OCI-M2 (cell line): ENCODE results near the gene ZNF554.
"Not testable (repeated sequence)": the region's sequence is repeated elsewhere in the genome, so short reads cannot be mapped to it uniquely, and the experiment has no call there.

Source experiments
- DNase-seq: peaks from one replicate; lab custom pipeline; 2025; ENCODE audit not compliant: unreplicated experiment; lab: John Stamatoyannopoulos, UW

ZNF554 gene

DNA sequence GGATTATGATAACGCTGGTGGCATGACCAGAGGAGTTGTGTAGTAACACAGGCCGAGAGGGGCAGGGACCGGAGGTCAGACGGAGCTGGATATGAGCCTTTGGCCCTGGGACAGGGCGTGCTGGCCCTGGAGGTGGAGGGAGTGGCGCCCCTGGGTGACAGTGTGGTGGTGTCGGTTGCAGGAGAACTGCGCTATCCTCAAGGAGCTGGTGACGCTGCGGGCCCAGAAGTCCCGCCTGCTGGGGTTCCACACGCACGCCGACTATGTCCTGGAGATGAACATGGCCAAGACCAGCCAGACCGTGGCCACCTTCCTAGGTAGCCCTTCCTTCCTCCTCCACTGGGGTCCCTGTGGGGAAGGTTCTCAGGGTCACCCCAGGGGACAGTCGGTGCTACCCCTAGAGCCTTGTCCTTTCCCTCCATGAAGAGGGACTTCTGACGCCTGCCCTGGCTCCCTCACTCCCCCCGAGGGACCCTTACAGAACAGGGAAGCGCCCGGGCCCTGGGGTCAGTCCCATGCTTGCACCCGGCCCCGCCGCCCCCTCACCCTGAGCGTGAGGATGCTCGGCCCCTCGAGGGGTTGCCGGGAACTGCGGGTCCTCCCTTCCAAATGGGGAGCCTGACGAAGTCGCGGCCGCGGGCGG is 12.8 kb upstream of the ZNF554 start:
- no peak for DNase-seq

DNA sequence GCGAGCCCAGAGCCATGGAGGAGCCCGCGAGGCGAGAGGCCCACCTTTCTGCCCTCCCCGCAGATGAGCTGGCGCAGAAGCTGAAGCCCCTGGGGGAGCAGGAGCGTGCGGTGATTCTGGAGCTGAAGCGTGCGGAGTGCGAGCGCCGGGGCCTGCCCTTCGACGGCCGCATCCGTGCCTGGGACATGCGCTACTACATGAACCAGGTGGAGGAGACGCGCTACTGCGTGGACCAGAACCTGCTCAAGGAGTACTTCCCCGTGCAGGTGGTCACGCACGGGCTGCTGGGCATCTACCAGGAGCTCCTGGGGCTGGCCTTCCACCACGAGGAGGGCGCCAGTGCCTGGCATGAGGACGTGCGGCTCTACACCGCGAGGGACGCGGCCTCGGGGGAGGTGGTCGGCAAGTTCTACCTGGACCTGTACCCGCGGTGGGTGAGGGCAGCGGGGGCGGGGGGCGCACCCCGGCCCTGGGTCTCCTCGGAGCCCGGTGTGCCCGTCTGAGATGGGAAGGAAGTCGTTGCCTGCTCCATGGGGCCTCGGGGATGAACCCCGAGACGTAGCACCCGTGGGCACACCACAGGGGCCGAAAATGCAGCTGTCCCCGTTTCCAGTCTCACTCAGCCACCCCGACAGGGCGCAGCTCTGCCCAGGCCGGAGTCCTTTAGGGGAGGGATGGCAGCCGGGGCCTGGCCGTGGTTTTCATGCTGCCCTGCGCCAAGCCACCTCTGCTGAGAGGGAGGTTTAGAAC is 12.1 kb upstream of the ZNF554 start:
- no peak for DNase-seq

DNA sequence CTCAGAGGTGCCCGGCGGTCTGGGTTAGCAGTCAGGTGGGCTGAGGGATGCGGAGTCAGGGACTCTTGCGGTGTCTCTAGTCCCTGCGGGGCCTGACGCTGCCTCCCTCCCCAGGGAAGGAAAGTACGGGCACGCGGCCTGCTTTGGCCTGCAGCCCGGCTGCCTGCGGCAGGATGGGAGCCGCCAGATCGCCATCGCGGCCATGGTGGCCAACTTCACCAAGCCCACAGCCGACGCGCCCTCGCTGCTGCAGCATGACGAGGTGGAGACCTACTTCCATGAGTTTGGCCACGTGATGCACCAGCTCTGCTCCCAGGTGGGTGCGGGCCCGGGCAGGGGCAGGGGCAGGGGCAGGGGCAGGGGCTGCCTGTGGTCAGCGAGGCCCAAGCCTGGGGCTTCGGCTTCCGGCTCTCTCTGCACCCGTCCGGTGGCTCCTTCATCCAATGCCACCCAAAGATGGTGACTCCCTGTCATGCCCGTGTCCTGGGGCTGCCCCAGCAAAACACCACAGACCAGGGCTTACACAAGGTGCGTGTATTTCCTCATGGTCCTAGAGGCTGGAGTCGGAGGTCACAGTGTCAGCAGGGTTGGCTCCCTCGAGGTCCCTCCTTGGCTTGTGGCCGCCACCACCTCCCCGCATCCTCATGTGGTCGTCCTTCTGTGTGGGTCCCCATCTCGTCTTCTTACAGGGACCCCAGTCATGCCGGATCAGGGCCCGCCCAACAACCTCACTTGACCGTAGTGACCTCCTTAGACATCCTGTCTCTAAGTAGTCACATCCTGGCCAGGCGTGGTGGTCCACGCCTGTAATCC is 11.3 kb upstream of the ZNF554 start:
- DNase-seq: no peak

DNA sequence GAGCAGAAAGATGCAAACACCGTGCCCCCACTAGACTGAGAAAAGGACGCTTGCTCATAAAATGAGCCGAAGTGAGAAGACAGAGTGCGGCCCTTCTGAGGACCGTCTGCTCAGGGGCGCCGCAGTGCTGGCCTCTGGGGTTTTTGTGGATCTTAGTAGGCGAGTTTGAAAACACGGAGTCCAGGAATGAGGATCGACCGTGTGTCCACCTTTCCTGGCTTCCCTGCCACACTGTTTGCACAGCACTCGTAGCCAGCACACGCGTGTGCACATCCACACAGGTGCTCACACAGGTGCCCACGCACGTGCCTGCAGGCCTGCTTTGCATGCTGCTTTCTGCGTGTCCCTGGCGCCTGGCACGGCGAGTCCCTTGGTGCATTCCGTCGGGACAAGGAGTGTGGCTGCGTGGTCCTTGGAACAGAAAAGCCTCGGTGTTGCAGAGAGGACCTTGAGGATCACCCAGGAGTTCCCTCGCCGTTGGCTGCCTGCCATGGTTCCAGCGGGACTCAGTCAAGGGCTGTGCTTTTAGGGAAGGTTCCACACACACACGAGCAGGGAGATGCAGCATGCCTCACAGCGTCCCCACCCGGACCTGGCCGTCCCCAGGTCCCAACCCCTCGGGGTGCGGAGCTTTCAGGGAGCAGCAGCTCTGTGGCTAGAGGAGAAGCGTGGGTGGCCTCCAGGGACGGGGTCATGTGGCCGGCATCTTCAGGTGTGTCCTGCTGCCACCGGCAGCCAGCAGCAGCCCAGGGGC is 10.1 kb upstream of the ZNF554 start:
- DNase-seq: no peak

DNA sequence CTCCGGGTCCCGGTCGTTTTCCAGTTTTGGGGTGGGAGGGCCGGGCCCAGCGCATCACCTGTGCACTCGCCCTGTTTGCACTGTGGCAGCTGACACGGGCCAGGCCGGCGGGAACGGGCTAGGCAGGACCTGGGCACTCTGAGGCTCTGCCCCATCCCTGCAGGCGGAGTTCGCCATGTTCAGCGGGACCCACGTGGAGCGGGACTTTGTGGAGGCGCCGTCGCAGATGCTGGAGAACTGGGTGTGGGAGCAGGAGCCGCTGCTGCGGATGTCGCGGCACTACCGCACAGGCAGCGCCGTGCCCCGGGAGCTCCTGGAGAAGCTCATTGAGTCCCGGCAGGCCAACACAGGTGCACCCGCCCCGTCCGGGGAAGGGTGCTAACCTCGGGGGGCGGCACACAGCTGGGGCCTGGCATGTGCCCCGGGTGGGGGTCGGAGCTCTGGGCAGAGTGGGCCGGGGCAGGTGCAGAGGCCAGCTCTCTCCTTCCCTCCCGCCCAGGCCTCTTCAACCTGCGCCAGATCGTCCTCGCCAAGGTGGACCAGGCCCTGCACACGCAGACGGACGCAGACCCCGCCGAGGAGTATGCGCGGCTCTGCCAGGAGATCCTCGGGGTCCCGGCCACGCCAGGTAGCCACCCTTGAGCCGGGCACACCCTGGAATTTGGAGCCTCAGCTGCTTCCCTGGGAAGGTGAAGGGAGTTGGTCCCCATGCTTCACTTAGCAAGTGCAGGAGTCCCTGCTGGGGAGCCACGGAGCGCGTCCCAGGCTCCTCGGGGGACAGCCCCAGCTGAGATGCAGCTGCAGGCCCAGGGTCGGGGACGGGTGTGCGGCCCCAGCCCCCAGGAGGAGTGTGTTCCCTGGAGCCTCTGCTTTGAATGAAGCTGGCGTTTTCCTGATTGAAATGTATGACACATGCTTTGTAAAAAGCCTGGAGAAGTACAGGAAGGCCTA is 9.3 kb upstream of the ZNF554 start:
- DNase-seq: no peak

DNA sequence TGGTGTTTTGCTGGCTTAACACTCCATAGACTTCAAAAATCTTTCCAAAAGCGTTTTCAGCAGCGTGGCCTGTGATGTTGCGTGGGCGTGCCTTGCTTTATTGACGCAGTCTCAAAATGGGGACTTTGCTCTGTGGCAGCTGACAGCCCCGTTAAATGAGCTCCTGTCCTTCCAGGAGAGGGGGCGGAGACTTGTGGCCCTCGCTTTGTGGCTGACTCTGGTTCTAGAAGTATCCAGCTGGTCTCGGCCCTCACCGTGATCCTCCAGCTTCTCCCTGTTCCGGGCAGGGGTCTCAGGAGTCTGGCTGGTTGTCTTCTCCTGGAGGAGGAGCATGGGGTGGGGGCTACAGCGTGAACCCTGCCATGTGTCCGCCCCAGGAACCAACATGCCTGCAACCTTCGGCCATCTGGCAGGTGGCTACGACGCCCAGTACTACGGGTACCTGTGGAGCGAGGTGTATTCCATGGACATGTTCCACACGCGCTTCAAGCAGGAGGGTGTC is 8.4 kb upstream of the ZNF554 start:
- no peak for DNase-seq

DNA sequence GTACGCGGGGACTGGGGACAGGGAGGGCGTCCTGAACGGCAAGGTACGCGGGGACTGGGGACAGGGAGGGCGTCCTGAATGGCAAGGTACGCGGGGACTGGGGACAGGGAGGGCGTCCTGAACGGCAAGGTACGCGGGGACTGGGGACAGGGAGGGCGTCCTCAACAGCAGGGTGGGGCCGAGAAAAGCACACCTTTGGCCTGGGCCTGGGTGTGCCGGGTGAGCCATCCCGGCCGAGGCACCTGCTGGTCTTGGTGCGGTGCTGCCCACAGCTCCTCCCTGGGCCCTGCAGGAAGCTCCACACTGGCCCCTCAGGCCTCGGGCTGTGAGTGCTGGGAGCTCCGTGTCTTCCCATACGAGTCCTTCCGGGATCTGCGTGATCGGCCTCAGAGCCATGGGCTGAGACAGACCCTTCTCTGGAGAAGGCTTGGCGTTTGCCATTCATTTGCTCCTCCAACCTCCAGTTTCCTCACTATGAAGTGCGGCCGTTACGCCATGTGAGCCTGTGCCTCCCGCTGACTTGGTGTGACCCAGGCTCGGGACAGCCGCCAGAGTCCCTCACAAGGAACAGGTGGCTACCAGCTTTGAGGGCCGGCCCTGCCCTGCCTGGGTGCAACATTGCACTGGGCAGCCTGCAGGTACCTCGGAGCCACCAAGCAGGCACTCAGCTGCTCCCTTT is 7.8 kb upstream of the ZNF554 start:
- DNase-seq: no peak

DNA sequence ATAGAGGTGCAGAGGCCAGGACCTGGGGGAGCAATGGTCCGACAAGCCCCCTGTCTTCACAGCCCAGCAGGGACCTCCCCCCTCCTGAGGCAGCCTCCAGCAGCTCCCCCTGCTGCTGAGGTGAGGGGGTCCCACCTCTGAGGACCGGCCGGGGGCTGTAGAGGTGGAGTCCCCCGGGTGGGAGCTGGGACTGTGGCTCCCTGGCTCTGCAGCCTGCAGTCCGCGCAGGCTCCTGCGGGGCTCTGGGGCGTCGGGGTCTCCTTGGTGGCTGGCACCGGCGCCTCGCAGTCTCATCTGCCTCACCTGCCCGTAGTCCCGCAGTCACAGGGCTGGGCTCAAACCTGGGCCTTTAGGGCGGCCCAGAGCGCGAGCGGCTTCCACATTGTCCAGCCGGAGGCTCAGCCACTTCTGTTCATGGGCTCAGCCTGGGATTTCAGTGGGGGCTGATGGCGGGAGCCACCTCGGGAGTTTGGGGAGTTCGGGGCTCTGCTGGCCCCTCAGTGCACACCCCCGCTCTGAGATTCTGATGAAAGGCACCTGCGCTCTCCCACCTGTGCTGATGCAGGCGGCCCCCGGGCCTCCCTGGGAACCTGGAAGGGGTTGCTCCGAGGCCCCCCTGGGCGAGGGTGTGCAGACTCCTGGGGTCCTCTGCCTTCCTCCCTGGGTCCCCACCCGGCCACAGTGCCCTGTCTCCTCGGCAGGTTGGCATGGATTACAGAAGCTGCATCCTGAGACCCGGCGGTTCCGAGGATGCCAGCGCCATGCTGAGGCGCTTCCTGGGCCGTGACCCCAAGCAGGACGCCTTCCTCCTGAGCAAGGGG is 7.0 kb upstream of the ZNF554 start:
- no peak for DNase-seq

DNA sequence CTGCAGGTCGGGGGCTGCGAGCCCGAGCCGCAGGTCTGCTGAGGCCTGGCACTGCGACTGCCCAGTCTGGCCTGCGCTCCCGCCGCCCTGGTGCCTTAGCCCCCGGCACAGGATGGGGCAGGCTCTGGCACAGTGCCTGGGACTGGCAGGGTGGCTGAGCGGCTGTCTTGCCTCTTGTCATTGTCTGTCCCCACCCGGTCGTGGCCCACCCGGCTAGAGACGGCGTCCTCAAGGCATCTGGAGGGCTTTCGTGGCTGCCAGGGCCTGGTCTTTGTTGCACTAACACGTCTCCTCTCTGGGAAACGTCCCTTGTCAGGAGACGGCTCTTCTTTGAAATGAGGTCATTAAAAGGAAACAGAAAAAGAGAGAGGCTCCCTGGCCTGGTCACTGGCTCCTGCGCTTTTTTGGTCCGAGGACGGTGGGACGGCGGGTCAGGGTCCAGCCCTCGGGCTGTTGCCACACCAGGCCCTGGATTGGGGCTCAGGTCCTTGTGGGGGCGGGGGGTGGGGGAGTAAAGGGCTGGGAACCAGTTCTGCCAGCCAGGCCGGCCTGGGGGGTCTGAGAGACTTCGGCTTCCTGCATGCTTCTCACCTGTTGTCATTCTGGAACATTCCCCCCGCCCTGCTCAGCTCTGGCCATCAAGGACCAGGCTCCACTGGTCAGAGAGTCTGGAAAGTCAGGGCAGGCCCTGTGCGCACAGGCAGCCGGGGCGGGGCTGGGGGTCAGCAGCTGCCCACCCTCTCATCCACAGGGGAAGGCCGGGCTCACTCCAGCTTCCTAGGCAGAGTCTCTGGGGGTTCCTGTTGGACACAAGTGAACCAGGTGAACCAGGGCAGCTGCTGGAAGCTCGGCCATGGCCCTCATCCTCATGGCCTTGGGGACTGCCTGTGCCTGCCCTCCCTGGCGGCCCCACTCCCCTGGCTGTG is 6.2 kb upstream of the ZNF554 start:
- DNase-seq: no peak

DNA sequence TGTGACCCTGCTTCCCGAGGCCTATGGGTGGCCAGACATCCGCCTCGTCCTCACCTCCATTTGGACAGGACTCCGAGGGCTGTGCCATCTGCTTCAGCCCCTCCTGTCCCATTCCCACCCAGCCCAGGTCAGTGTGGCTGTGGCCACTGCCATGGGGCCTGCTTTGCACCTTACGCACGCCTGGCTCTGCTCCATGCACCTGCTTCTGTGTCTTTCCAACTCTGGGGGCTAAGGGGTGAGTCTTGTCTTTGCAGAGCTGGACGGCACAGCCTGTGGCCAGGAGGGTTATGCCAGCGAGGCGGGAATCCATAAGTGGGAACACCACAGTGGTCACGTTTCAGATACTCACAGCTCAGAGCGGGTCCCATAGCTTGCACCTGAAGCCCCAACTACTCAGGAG is 5.2 kb upstream of the ZNF554 start:
- no peak for DNase-seq

DNA sequence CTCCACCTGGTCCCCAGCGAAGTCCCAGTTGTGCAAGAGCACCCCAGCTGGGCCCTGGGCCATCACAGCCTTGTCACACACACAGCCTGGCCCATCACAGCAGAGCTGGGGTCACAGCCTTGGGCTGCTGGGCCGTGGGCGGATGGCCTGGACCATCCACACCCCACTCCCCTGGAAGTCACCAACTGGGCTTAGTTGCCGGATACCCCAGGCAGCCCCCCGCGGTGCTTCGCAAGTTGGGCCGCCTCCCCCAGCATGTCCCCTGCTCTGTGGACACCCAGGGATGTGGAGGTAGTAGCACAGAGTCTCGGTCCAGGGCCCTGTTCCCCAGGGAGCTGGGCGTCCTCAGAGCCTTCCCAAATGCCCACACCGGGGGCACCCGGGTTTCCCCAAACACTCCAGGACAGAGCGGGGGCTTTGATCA is 4.5 kb upstream of the ZNF554 start:
- no peak for DNase-seq

DNA sequence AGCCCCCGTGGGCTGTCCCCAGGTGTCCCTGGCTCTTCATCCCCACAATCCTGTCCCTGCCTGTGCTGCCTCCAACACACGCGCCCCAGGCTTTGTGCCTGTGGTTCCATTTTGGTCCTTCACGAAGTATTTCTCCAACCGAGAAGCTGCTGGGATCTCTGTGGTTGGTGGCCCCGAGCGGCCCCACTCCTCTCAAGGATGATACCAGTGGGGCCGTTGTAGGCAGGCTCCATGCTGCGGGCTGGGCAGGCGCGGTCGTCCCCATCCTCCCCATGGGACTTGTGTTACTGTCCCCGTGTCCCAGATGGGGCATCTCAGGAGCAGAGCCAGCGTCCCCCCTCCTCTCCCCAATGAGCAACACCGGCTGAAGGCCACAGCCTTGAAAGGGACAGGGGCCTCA is 3.7 kb upstream of the ZNF554 start:
- DNase-seq: no peak

DNA sequence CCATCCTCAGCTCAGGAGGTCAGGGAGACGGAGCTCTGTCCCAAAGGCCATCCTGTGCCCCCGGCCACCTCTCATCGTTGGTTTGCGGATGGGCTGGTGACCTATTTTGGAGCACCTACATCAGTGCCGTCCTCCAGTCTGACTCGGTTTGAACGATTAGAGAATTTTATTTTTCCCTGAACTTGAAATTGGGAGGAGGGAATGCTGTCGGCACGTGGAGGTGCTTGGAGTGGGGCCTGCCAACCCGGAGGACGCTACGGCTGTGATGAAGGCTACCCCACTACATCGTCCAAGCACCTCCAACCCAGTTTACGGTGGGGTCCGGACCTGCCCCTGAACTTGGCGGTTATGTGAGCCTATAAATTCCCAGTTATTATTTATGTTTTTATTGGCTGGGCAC is 3.0 kb upstream of the ZNF554 start:
- DNase-seq: no peak

DNA sequence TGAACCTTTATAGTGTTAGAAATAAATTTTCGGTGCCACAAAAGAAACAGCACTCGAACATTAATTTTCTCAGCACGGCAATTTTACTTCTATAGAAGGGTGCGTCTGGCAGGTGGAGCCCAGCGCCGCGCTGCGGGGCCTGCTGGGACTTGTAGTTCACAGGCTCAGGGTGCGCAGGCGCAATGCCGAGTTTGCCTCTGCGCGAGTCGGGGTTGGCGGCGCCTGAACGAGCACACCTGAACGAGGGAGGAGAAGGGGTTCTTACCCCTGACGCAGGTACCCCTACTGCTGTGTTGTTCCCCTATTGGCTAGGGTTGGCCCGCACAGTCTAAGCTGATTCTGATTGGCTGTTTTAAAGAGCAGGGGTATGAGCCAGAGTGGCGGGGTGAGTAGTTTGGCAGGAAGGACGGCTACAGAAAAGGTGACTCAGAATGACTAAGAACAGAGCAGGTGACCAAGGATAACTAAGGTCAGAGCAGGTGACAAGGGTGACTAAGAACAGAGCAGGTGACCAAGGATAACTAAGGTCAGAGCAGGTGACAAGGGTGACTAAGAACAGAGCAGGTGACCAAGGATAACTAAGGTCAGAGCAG is 2.3 kb upstream of the ZNF554 start:
- DNase-seq: not testable (repeated sequence)

DNA sequence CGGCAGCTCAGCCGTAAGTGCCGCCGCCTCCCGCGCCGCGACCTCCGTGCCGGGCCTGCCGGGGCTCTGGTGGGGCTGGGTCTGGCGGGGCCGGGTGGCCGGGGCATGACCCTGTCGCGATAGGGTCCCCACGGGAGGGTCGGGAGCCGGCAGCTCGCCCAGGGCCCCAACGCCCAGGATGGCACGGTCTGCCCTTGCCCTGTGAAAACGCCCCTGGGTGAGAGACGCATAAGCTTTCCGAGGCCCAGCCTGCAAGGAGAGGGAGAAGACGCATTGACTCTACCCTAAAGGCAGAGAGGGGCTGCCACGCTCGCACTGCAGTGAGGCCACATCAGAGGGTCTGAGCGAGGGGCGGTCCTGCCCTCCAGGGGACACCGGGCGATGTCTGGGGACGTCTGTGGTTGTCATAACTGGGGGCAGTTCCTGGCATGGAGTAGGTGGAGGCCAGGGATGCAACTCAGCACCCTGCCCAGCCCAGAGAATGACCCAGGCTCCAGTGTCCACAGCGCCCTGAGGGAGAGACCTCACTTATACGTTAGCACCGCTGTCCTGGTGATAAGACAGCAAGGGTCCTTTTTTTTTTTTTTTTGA is 539 bp downstream of the ZNF554 start:
- DNase-seq: no peak

DNA sequence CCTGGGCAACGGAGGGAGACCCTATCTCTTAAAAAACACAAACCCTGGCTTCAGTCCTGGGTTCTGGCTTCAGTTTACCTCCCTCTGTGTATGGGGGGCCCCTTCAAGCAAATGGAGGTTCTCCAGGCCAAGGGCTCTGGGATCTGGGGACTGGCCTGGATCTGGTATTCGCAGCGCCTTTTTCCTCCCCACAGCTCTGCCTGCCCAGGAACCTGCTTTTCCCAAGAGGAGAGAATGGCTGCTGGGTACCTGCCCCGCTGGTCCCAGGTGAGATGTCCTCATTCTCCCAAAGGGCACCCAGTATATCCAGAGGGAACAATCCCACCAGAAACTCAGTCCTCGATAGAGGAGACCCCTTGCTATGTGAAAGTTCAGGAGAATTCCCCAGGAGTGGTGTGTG is 3.2 kb downstream of the ZNF554 start:
- DNase-seq: no peak

DNA sequence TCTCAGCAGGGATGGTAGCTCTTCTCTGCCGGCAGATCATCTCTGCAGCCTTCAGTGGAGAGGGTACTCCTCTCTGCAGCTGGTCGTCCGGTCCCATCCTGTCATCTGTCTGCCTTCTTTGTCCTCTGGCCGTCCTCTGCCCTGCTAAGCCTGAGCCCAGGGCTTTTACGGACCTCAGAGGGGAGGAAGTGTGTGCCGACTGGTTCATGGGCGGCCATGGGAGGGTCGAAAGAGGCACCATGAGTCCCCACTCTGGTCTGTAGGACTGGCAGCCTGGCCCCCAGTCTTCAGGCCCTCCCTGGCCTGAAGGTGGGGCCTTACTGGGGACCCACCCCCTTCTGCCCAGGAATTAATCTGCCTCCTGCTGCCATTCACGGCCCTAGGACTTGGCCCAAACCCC is 4.0 kb downstream of the ZNF554 start:
- no peak for DNase-seq
